Measurements from ENCODE around the gene GPX6.

GRCh38 chr6:28501259-28501658 lies 14.3 kb downstream of the GPX6 start:
- no peak for TF ChIP-seq CTCF (IDR thresholded peaks at IDR 0.05)
- no peak for TF ChIP-seq POLR2A (IDR thresholded peaks at IDR 0.05)

All from esophagus squamous epithelium (tissue), 4 donors.